ENCODE data around the gene ADPRHL1. TPM values are rescaled to one million over a fixed set of nuclear protein-coding genes. Genes with fewer than 3 reads are reported as not detected.

Gene ADPRHL1
- total and polyA plus RNA-seq, 2 donors (not counting 1 experiment from before 2014, with no cell fraction given): 0.28 to 1.3 TPM

GRCh38 chr13:113403255-113404104 is 49.8 kb downstream of the ADPRHL1 start:
- WGBS (ENCODE audit: insufficient coverage): 92% methylated on average over 32 of the region's 32 CpGs
- no peak overlapping the region for H3K27ac ChIP-seq (ENCODE audit: low read length in 2 of 2)
- peaks cover 0 to 2% (median 0%) of the 10 kb centered on the region in 4 experiments for H3K27me3 ChIP-seq (replicated peaks in 1 of 4; ENCODE audit: control extremely low read depth in 1 of 4, control insufficient read depth in 3 of 4, insufficient read depth in 4 of 4, low read length in 3 of 4)
- H3K4me3 ChIP-seq (ENCODE audit: control extremely low read depth in 1 of 5, extremely low read depth in 1 of 5, insufficient read depth in 1 of 5, low read depth in 2 of 5, low read length in 4 of 5): no peak overlapping the region
- ChIA-PET CTCF (no interaction called here), POLR2A (no interaction called here)
- H3K4me1 ChIP-seq (ENCODE audit: control insufficient read depth in 2 of 2, insufficient read depth in 2 of 2, low read length in 2 of 2): peaks cover 4 to 17% of the 10 kb centered on the region in 2 donors
- peaks cover 4% of the 10 kb centered on the region for H3K27me3 Mint-ChIP-seq
- no peak overlapping the region for H3K27ac Mint-ChIP-seq
- no peak overlapping the region for H3K9ac ChIP-seq (ENCODE audit: low read length)
- no peak overlapping the region for H3K4me2 ChIP-seq (replicated peaks; ENCODE audit: low read depth, low read length, poor library complexity, severe bottlenecking)
- H4K20me1 ChIP-seq (ENCODE audit: control insufficient read depth, insufficient read depth, low read length, poor library complexity, severe bottlenecking): no peaks in the 10 kb centered on the region
- H3K79me2 ChIP-seq (ENCODE audit: control insufficient read depth, insufficient read depth, low read length): no peaks in the 10 kb centered on the region
- no peaks in the 10 kb centered on the region for H3K36me3 ChIP-seq (replicated peaks in 1 of 2; ENCODE audit: control extremely low read depth in 1 of 2, control insufficient read depth in 1 of 2, extremely low read depth in 1 of 2, insufficient read depth in 2 of 2, low read length in 1 of 2)
- H3K4me1 Mint-ChIP-seq: peaks cover 14% of the 10 kb centered on the region
- intact Hi-C loops (cut with micrococcal nuclease): no loop called here
- no peak overlapping the region for H2AFZ ChIP-seq (ENCODE audit: insufficient read depth, low read depth, low read length, poor library complexity, severe bottlenecking)
- peaks cover 0 to 14% (median 0%) of the 10 kb centered on the region in 3 donors for H3K9me3 ChIP-seq (ENCODE audit: control extremely low read depth in 1 of 3, control insufficient read depth in 2 of 3, insufficient read depth in 1 of 3, low read length in 2 of 3)
- ATAC-seq (ENCODE audit: low read depth): no peak
- DNase-seq: no peak
- no peak overlapping the region for H3K4me3 Mint-ChIP-seq
- no peak for TF ChIP-seq EZH2 (IDR thresholded peaks at IDR 0.05; ENCODE audit: borderline replicate concordance, insufficient read depth, low read depth, low read length, poor library complexity, severe bottlenecking)
- no peak for TF ChIP-seq CTCF (IDR thresholded peaks at IDR 0.05)
- H3K9me3 Mint-ChIP-seq (ENCODE audit: insufficient read depth): no peaks in the 10 kb centered on the region
